Stimulated activated effector memory CD8-positive, alpha-beta T cell treated with anti-CD3 and anti-CD28 coated beads, Interleukin-12 subunit alpha, Interleukin-12 subunit beta, amount 100 ng/mL, for 72 hours (primary cell): ENCODE data around the gene TMIGD3.

Experiments
- ATAC-seq: fragments of 150-1000 bp; cut with Tn5 transposase; 2 replicates; pipeline ENCODE4 v1.10.0; 2021
- DNase-seq, 2 donors: peaks; one replicate each; pipeline ENCODE4 v3.0.0; 2021 to 2022; ENCODE audit warnings: low spot score in 2 of 2
- H3K27ac Mint-ChIP-seq: one replicate; pipeline ENCODE4 v1.8.0; 2022; ENCODE audit warnings: mild to moderate bottlenecking, mixed read lengths
- H3K36me3 Mint-ChIP-seq: one replicate; pipeline ENCODE4 v1.8.0; 2022; ENCODE audit warnings: mild to moderate bottlenecking, mixed read lengths
- H3K4me1 Mint-ChIP-seq: one replicate; pipeline ENCODE4 v1.8.0; 2022; ENCODE audit warnings: mixed read lengths
- H3K4me3 Mint-ChIP-seq: one replicate; pipeline ENCODE4 v1.8.0; 2022; ENCODE audit warnings: mild to moderate bottlenecking, mixed read lengths
- H3K9me3 Mint-ChIP-seq: one replicate; pipeline ENCODE4 v1.8.0; 2022; ENCODE audit warnings: mixed read lengths

The TMIGD3 gene

DNA sequence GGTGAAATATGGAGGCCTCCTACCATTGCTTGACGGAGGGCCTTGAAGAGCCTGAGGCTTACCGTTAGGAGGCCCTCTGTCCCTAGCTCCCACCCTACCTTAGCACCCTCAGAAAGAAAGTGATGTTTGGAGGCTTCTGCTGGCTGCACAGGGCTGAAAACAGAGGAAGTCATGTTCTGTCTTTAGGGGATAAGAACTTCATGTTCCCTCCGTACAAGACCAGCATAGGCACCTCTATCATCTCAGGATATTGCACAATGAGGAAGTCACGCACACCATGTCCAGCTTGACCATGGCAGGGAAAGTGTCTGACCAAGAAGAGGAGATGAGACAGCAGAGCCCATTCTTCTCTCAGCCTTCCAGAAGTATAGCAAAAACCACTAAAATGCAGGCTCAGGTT, 13.8 kb downstream of the TMIGD3 start:
- Mint-ChIP-seq H3K9me3 (no peaks in the 10 kb centered on the region), H3K27ac (no peak overlapping the region), H3K36me3 (no peaks in the 10 kb centered on the region), H3K4me1 (no peaks in the 10 kb centered on the region), H3K4me3 (no peak overlapping the region)
- DNase-seq (no peak), ATAC-seq (no peak)

DNA sequence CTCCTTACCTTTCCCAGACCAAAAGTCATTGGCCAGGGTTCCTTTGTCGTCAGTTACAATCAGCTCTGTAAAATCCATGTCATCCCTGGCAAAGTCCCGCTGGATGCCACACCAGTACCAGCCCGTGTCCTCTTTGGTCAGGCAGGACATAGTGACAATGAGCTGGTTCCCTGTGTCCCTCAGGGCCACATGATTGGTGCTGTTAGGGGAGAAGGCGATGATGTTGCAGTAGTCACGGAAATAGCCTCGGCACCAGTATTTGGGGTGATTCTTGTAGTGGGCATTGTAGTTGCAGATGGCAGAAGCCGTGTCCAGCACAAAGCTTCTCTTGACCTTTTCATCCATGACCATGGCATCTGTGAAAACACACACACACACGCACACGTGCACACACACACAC, 14.8 kb downstream of the TMIGD3 start:
- DNase-seq = no peak
- H3K9me3 Mint-ChIP-seq = no peaks in the 10 kb centered on the region
- no peak for ATAC-seq
- no peaks in the 10 kb centered on the region for H3K36me3 Mint-ChIP-seq
- H3K4me1 Mint-ChIP-seq = no peaks in the 10 kb centered on the region
- H3K27ac Mint-ChIP-seq = no peak overlapping the region
- no peak overlapping the region for H3K4me3 Mint-ChIP-seq

DNA sequence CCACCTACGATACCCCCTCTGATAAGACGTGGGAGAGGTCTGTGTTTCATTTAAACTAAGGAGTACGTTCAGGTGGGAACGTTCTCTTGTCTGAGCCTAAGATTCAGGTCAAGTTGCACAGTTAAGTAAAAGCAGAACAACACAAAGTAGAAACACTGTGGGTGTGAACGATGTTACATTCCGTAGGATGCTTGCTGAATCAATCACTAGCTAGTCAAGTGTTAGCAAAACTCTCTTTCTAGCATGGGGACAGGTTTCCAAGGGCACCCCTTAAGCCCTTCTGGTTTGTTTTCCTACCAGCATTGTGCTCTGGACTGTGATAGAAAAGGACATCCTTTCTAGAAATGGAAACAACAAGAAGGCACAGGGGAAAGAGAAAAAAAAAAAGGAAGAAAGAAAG, 16.3 kb downstream of the TMIGD3 start:
- Mint-ChIP-seq H3K4me3 (no peak overlapping the region), H3K9me3 (no peaks in the 10 kb centered on the region), H3K4me1 (peaks cover 8% of the 10 kb centered on the region), H3K27ac (no peak overlapping the region), H3K36me3 (no peaks in the 10 kb centered on the region)
- ATAC-seq (no peak), DNase-seq (no peak)

- Mint-ChIP-seq H3K36me3 (no peaks in the 10 kb centered on the region), H3K27ac (no peak overlapping the region), H3K4me1 (peaks cover 8% of the 10 kb centered on the region), H3K4me3 (no peak overlapping the region), H3K9me3 (no peaks in the 10 kb centered on the region)
- ATAC-seq (no peak), DNase-seq (no peak)
Observed at GRCh38 chr1:111486431-111486830, 17.0 kb downstream of the TMIGD3 start.

- Mint-ChIP-seq H3K4me3 (no peak overlapping the region), H3K4me1 (peaks cover 8% of the 10 kb centered on the region), H3K36me3 (no peaks in the 10 kb centered on the region), H3K9me3 (no peaks in the 10 kb centered on the region), H3K27ac (no peak overlapping the region)
- DNase-seq (no peak), ATAC-seq (no peak)
Observed at GRCh38 chr1:111484391-111485026, 18.9 kb downstream of the TMIGD3 start.

GRCh38 chr1:111483876-111484275, 19.6 kb downstream of the TMIGD3 start:
- Mint-ChIP-seq H3K4me1 (peaks cover 8% of the 10 kb centered on the region), H3K36me3 (no peaks in the 10 kb centered on the region), H3K27ac (no peak overlapping the region), H3K9me3 (no peaks in the 10 kb centered on the region), H3K4me3 (no peak overlapping the region)
- DNase-seq (no peak), ATAC-seq (no peak)

GRCh38 chr1:111483166-111483565, 20.3 kb downstream of the TMIGD3 start:
- H3K4me3 Mint-ChIP-seq = no peak overlapping the region
- H3K9me3 Mint-ChIP-seq = no peaks in the 10 kb centered on the region
- peaks cover 3% of the 10 kb centered on the region for H3K36me3 Mint-ChIP-seq
- DNase-seq = no peak
- peaks cover 13% of the 10 kb centered on the region for H3K4me1 Mint-ChIP-seq
- no peak overlapping the region for H3K27ac Mint-ChIP-seq
- no peak for ATAC-seq

DNA sequence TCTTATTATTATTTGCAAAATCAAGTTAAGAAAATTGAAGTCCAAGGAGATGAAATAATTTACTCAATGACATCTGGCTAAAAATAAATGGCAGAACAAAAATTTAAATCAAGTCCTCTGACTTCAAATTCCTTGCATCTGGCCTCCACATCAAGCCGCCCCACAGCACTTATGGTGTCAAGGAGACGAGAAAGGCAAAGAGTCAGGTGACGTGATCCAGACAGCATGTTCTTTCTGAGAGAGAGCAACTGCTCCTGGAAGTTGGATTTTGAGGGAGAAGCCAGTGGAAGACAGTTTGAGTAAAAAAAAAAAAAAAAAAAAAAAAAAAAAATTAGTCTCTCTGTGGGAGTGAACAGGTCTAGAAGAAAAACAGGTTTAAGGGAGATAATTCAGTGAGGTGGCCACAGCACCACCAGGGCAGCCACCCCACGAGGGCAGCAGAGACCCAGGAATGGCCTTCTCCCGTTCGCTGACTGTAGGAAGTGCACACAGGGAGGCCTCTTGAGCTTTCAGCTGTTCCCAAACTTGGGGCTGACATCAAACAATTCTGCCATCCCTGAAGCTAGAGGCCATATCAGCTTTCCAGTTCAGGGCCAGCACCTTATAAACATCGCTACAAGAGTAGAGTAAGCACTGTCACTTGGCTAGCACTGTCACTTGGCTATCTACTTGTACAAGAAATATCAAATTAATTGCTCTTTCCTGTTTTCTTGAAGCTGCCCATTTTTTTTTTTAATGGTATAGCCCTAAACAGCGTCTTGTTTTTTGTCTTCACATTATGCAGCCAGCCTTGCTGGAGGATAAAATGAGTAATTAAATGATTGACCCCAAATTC, 21.8 kb downstream of the TMIGD3 start:
- peak; percentile 84 for ATAC-seq
- H3K4me1 Mint-ChIP-seq = peaks cover 29% of the 10 kb centered on the region
- peaks cover 8% of the 10 kb centered on the region for H3K36me3 Mint-ChIP-seq
- H3K27ac Mint-ChIP-seq = no peak overlapping the region
- H3K4me3 Mint-ChIP-seq = no peak overlapping the region
- H3K9me3 Mint-ChIP-seq = no peaks in the 10 kb centered on the region
- peak in 1 of 2 donors; percentile 18 for DNase-seq

- DNase-seq = no peak
- H3K4me1 Mint-ChIP-seq = peaks cover 38% of the 10 kb centered on the region
- ATAC-seq = no peak
- H3K9me3 Mint-ChIP-seq = no peaks in the 10 kb centered on the region
- peaks cover 8% of the 10 kb centered on the region for H3K36me3 Mint-ChIP-seq
- H3K27ac Mint-ChIP-seq = no peak overlapping the region
- H3K4me3 Mint-ChIP-seq = no peak overlapping the region
Observed at GRCh38 chr1:111480674-111481073, 22.8 kb downstream of the TMIGD3 start.

DNA sequence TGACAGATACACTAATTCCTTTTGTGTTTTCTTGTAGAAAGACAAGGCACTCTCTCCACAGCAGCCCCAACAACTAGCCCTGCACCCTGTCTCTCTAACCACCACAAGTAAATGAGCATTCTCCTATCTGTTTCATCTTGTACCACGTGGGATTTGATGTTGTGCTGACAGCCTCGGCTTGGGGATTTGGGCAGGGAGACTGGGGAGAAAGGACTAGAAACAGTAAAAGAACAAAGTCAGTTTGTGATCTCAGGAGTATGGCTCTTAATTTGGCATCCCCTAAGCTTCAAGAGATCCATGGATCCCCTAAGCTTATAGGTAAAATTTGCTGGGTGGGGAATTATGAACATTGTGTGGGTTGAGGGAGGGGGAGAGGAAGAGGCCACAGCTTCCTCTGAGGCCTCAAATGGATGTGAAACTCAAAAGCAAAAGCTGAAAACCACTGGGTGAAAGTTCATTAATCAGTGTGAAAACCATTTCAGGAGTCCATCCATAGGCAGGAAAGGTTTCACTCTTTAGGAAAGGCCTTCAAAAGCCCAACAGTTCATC, 26.6 kb downstream of the TMIGD3 start:
- peaks cover 44% of the 10 kb centered on the region for H3K4me1 Mint-ChIP-seq
- ATAC-seq = peak; percentile 67
- H3K36me3 Mint-ChIP-seq = peaks cover 14% of the 10 kb centered on the region
- H3K9me3 Mint-ChIP-seq = no peaks in the 10 kb centered on the region
- no peak for DNase-seq
- peak overlapping the region; percentile 30 for H3K4me3 Mint-ChIP-seq
- H3K27ac Mint-ChIP-seq = no peak overlapping the region

GRCh38 chr1:111476214-111476613, 27.2 kb downstream of the TMIGD3 start:
- peaks cover 14% of the 10 kb centered on the region for H3K36me3 Mint-ChIP-seq
- peak overlapping the region; percentile 30 for H3K4me3 Mint-ChIP-seq
- H3K9me3 Mint-ChIP-seq = no peaks in the 10 kb centered on the region
- H3K4me1 Mint-ChIP-seq = peaks cover 44% of the 10 kb centered on the region
- ATAC-seq (no peak), DNase-seq (no peak)
- H3K27ac Mint-ChIP-seq = peak overlapping the region; percentile 10

DNA sequence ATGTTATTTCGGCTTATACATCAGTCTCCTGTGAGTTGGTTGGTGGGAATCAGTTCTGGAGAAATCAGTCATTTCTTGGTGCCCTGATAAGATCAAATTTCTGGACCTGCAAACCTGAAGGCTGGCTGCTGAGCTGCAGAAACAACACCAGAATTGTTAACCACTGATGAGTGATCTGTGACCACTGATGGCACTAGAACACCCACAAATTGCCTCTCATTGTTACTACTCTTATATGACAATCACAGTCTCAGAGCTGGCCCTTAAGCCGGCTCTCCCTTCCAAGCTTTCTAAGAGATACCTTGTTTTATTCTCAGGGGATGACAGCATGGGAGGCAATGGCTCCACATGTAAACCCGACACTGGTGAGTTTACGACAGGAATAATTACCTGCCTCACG, 27.7 kb downstream of the TMIGD3 start:
- peaks cover 44% of the 10 kb centered on the region for H3K4me1 Mint-ChIP-seq
- H3K9me3 Mint-ChIP-seq = no peaks in the 10 kb centered on the region
- H3K4me3 Mint-ChIP-seq = peak overlapping the region; percentile 30
- DNase-seq (peak; percentile 13 to 63), ATAC-seq (peak; percentile 94)
- H3K27ac Mint-ChIP-seq = peak overlapping the region; percentile 10
- H3K36me3 Mint-ChIP-seq = peaks cover 14% of the 10 kb centered on the region

- no peak overlapping the region for H3K4me3 Mint-ChIP-seq
- DNase-seq (no peak), ATAC-seq (no peak)
- H3K36me3 Mint-ChIP-seq = peaks cover 14% of the 10 kb centered on the region
- no peaks in the 10 kb centered on the region for H3K9me3 Mint-ChIP-seq
- no peak overlapping the region for H3K27ac Mint-ChIP-seq
- peaks cover 44% of the 10 kb centered on the region for H3K4me1 Mint-ChIP-seq
Observed at GRCh38 chr1:111474521-111474920, 28.9 kb downstream of the TMIGD3 start.

GRCh38 chr1:111474106-111474505, 29.3 kb downstream of the TMIGD3 start:
- Mint-ChIP-seq H3K27ac (no peak overlapping the region), H3K9me3 (no peaks in the 10 kb centered on the region), H3K4me3 (peak overlapping the region; percentile 24), H3K36me3 (peaks cover 14% of the 10 kb centered on the region), H3K4me1 (peaks cover 44% of the 10 kb centered on the region)
- DNase-seq (no peak), ATAC-seq (no peak)

GRCh38 chr1:111471538-111471937, 31.9 kb downstream of the TMIGD3 start:
- peaks cover 23% of the 10 kb centered on the region for H3K4me1 Mint-ChIP-seq
- H3K27ac Mint-ChIP-seq = no peak overlapping the region
- no peaks in the 10 kb centered on the region for H3K9me3 Mint-ChIP-seq
- no peak for DNase-seq
- H3K36me3 Mint-ChIP-seq = peaks cover 6% of the 10 kb centered on the region
- H3K4me3 Mint-ChIP-seq = no peak overlapping the region
- ATAC-seq = no peak

GRCh38 chr1:111471012-111471411, 32.4 kb downstream of the TMIGD3 start:
- Mint-ChIP-seq H3K36me3 (peaks cover 6% of the 10 kb centered on the region), H3K4me1 (peaks cover 18% of the 10 kb centered on the region), H3K4me3 (no peak overlapping the region), H3K9me3 (no peaks in the 10 kb centered on the region), H3K27ac (no peak overlapping the region)
- DNase-seq = peak; percentile 17 to 66
- ATAC-seq = peak; percentile 86
